A375 (cell line): Measurements from ENCODE around the gene PATE4. TPM values are rescaled to one million over a fixed set of nuclear protein-coding genes. Genes with fewer than 3 reads are reported as not detected.

Experiments used
- total RNA-seq: library from RNA; depleted of rRNA; stranded (reverse); fragments of >200 nt; shearing (Covaris generic); gene quantifications from 2 replicates; pipeline ENCODE4 v1.2.3, GENCODE V29; 2014; rRNA removed

PATE4 gene
- total RNA-seq: not detected in 2 replicates

GRCh38 chr11:125833016-125833415 lies at the start of gene PATE4:
TSS of gene PATE4 (plus strand) at chr11:125833316. CDS start at chr11:125833360, 44 bp downstream.

DNA sequence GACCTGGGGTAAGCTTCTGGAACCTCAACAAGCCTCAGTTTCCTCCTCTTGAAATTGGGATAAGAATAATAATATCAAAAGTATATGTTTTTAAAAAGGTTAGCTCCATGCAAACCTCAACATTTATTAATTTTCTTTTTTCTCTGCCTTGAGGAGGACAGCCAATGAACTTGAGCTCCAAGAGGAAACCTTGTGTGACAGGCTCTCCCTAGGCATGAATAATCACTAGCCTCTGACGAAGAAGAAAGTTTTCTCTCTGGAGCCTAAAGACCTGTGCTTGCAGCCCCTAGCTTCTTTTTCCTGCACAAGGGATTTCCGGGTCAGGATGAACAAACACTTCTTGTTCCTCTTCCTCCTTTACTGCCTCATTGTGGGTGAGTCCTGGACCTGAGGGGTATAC lies 45.3 kb upstream of the PATE4 start, which contains the start of gene PATE3:
Gene PATE3 (plus strand): TSS at position 301 of the 400 bp plus-strand sequence. CDS start 25 bp downstream, at position 326.

DNA sequence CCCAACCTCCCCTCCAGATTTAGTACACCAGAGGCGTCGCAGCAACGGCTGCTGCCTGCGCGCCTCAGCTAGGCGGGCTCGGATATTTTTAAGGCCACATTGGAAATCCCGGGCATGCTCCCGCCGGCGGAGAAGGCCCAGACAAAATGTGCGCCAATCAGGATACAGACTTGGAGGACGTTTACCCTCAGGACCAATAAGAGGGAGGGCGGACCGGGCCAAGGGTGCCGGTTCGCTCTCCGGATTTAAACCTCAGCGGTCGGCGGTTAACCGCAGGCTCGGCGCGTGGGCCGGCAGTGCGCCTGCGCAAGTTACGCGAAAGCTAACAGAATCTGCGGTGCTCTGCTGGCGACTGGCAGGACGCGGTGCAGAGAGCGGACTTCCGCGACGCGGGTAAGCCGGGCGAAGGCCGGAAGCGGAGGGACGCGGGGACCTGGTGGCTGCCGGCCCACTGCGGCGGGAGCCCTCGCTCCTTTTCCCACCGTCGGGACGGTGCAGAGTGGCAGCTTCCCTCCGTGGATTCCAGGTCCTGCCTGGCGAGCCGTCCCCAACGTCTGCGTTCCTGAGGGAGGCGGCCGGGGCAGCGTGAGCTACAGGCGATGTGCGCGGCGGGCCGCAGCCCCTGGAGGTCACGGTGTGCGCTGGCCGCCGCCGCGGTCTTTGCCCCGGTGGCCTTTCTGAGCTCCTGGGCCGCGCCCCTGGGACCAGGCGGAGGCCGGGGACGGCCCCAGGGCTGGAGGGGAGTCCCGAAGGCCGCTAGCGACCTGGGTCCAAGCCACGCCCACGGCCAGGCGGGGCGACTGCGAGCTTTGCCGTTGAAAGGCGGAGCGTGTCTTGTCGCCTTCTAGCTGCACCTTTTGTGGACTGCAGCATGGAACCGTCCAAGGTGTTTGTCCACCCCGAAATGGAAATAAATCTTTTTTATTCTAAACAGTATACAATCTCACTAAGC lies 54.5 kb downstream of the PATE4 start, which contains the start of gene HYLS1:
Gene HYLS1 (plus strand): TSS at position 296 of the 952 bp plus-strand sequence. CDS start 11,701 bp downstream, outside the sequence.

Other genes with a start within 250 kb of the PATE4 start
- 81.0 and 81.3 TPM in 2 replicates for gene STT3A, start 240.5 kb upstream of the PATE4 start, total RNA-seq
- gene CHEK1, start 208.2 kb upstream of the PATE4 start, total RNA-seq: 53.3 and 53.5 TPM in 2 replicates
- gene ACRV1, start 152.5 kb upstream of the PATE4 start, total RNA-seq: 0.16 TPM in 1 of 2 replicates, not detected in the other
- not detected in 2 replicates for gene PATE1, start 87.0 kb upstream of the PATE4 start, total RNA-seq
- gene PATE2, start 54.5 kb upstream of the PATE4 start, total RNA-seq: 0.87 TPM in 1 of 2 replicates, not detected in the other
- gene PATE3, start 45.2 kb upstream of the PATE4 start, total RNA-seq: 0.11 TPM in 1 of 2 replicates, not detected in the other
- 16.8 and 17.2 TPM in 2 replicates for gene HYLS1, start 54.4 kb downstream of the PATE4 start, total RNA-seq
- gene PUS3, start 69.9 kb downstream of the PATE4 start, total RNA-seq: 18.7 and 30.1 TPM in 2 replicates
- gene DDX25, start 71.2 kb downstream of the PATE4 start, total RNA-seq: 0.04 TPM in 1 of 2 replicates, not detected in the other
- 0.08 and 0.27 TPM in 2 replicates for gene VSIG10L2, start 112.7 kb downstream of the PATE4 start, total RNA-seq
- gene CDON, start 229.6 kb downstream of the PATE4 start, total RNA-seq: 14.0 and 14.8 TPM in 2 replicates